GM21576 (cell line): Measurements from ENCODE around the gene GSTA3.
"Not testable (repeated sequence)": the region's sequence is repeated elsewhere in the genome, so short reads cannot be mapped to it uniquely, and the experiment has no call there.

ENCODE experiments used
- ATAC-seq: cut with Tn5 transposase; IDR thresholded peaks from one replicate; pipeline ENCODE4 v1.9.1; 2021; ENCODE audit warnings: mild to moderate bottlenecking, moderate library complexity; ENCODE audit not compliant: unreplicated experiment

Gene GSTA3

DNA sequence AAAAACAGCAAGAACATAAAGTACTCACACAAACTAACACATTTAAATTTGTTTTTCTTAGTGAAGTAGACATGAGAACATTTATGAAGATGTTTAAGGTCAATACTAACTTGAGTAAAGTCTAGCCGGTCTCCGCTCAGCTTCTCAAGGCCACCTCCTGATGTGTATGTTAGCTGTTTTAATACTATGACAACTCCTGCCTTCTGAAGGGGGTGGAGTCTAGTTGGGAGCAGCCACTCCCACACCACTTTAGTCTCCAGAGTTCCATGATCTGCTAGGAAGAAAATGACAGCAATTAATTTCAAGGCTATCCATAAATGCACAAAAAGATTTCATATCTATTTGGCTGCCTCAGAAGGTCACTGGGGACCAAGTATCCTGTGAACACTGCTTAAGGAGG is at the start of gene GSTA3:
TSS of gene GSTA3 (minus strand) at position 168 of the 400 bp plus-strand sequence. CDS start 3,864 bp downstream, outside the sequence.
- ATAC-seq: no peak

DNA sequence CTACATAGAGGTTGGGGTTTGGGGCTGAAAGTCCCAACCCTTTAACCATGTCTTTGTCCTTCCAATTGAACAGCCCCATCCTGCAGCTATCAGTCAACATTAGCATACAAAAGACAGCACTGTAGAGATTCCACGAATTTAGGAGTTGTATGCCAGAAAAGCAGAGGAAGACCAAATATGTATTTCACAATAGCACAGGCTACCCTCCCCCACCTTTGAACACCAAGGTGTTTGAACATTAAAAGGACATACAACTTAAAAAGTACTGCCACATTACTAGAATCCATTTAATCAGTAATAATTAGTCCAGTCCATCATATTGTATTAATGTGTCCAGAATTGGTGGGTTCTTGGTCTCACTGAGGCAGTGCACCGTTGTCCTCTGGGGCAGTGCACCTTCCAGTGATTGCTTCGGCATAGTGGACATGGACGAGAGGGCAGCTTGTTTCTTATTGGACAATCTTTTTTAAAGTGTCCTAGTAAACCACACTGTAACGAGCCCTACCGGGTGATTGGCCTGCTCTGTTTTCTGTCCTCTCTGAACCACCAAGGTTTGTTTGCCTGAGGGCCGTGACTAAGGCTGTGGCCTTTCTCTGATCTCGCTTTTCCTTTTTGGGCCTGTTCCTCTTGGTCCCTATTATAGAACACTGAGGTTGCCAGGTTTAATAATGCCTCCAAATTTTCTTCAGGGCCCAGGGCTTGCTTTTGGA is 49.2 kb upstream of the GSTA3 start:
- no peak for ATAC-seq

DNA sequence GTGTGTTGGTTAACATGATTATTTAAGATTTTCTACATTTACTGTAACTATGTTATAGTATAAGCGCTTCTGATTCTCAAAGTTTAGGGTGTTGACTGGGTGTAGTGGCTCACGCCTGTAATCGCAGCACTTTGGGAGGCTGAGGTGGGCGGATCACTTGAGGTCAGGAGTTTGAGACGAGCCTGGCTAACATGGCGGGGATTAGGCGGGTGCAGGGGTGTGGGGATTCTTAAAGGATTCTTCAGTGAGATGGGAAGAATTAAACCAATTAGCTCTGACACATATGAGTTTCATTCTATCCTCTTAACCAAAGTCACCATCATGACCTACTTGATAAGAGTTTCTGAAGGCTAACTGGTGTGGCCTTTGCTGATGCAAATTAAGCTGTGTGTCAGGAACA is 46.4 kb upstream of the GSTA3 start:
- ATAC-seq: no peak

DNA sequence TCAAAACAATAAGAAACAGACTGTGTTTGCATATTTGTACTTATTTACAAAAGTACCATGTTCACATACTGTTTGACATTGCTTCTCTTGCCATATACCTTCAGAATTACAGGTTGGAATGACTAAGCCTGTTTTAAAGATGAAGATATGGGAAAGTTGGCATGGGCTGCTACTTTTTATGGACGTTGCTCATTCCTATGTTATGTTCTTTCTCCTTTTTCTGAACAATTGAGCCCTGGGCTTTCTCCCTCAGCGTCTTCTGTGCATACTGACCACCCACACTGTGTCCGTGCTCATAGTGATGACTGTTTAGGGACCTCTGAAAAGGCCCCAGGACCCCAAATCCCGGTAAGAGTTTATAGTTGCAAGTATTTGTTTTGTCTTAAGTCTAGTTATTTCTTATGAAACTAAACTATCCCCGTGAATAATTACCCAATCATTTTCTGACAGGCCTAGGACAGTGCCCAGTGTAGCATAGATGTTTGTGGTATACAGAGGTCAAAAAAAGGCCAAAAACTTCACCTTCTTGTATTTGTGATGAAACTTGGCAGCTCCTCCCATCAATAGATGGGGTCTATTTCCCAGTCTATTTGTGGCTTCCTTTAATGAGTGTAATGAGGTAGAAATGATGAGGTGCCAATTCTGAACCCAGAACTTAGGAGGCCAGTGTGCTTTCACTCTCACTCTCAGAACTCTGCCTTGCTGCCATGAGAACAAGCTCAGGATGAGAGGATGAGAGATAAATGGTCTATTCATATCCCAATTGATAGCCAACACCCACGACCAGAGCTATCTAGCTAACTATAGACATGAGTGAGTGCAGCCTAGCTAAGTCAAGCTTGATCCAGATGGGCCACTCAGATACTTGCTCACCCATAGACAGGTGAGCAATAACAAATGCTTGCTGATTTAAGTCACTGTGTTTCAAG is 44.7 kb upstream of the GSTA3 start:
- ATAC-seq: no peak

DNA sequence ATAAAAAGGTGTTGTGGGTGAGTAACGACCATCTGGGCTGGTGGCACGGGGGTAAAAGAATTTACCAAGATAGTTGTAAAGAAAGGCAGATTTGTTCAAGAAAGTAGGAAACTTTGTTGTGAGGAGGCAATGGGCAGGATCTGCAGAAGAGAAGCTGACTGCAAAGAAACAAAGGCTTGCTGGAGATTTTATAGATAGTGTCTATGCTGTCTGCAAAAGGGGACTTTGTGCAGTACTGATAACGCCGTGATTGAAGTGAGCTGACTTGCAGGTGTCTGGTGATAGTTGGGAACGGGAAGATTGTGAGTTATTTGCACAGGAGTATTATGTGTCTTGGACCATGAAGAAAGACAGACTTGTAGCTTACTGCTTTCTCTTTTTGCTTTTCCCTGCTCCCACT is 36.8 kb upstream of the GSTA3 start:
- no peak for ATAC-seq

DNA sequence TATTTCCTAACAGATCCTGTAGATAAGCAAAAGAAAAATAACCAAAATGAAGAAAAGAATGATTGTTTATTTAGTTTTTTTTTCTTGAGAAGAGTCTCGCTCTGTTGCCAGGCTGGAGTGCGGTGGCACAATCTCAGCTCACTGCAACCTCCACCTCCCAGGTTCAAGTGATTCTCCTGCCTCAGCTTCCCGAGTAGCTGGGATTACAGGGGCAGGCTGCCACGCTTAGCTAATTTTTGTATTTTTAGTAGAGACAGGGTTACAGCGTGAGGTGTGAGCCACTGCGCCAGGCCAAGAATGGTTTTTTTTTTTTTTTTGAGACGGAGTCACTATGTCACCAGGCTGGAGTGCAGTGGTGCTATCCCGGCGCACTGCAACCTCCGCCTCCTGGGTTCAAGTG is 33.3 kb upstream of the GSTA3 start:
- ATAC-seq: not testable (repeated sequence)

DNA sequence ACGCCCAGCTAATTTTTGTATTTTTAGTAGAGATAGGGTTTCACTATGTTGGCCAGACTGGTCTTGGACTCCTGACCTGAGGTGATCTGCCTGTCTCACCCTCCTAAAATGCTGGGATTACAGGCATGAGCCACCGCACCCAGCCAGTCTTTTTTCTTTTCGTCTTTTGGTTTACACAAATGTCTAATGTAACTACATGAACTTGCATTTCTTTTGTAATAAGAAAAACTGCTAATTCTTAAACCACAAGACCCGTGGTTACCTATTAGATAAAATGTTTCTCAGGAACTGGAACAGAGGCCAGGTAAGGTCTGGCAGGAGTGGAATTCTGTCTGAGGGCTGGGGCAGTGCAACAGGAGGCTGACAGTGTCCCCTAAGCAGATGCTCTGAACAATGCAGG is 32.7 kb upstream of the GSTA3 start:
- no peak for ATAC-seq

DNA sequence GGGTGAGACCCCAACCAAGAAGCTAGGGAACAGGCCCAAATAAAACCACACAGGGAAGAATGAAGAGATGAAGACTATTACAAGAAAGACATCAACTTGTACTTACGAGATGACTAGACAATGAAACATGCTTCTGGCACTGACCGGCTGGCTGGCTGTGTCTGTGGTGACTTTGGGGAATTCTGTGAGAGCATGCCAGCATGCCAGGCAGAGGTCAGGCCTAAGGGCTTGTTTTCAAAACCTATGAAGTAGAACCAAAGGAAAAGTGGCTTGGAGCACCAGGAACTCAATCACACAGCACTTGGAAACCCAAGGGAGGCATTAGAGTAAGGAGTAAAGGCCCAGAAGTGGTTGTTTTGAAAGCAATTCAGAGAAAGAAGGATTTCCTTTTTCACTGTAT is 28.4 kb upstream of the GSTA3 start:
- no peak for ATAC-seq

DNA sequence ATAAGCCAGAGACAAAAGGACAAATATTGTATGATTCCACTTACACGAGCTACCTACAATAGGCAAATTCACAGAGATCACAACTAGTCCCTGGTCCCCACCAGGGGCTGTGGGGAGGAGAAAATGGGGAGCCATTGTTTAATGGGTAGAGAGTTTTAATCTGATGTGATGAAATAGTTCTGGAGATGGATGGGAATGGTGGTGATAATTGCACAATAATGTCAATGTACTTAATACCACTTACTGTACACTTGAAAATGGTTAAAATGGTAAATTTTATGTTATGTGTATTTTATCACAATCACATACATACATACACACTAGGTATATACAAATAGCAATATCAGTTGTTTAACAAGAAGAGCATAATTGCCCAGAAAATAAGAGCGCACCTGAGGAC is 24.3 kb upstream of the GSTA3 start:
- no peak for ATAC-seq

DNA sequence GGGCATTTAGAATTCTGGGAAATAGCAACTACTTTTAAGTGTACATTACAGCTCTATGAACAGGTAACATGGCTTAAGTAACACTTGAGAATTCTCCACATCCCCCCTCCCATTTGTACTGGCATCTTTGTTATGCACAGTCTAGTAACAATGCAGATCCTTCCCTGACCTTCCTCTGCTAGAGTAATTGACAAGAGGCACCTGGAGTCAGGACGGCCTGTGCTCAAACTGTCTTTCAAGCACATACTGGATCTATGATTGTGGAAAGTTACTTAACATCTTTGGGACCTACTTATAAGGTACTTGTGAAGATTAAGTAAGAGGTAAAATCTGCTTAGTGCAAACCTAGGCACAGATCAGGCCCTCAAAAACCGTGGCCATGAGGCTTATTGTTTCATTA is 21.9 kb upstream of the GSTA3 start:
- no peak for ATAC-seq

DNA sequence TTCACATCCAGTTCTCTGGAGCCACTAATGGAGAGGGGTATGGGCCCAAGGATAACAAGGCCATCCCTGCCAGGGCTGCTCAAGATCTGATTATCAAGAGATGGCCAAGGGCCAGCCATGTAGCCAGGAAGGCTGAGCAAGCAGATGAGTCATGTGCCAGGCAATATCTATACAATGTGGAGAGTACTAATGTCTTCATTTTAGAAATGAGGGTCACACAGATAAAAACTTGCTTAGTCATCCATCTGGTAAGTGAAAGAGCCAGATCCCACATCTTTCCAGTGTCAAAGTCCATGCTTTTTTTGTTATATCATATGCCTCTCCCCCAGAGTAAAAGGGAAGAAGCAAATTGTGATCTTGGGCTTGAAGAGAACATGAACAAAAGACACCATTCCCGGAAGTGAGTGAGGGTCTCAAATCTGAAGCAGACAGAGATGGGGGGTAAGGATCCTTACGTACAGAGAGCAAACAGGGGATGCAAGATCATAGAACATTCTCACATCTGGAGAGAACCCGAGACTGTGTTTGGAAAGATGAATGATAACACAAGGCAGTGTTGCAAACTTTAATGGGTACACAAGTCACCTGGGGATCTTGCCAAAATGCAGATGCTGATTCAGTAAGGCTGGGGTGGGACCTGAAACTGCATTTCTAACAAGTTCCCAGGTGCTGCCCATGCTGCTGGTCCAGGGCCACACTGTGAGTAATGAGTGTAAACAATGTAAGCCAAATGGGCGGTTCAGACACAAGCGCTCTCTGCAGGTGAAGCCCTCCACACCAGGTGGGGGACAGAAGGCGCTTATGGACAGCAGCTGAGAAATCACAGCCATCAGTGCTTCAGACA is 20.0 kb upstream of the GSTA3 start:
- no peak for ATAC-seq

DNA sequence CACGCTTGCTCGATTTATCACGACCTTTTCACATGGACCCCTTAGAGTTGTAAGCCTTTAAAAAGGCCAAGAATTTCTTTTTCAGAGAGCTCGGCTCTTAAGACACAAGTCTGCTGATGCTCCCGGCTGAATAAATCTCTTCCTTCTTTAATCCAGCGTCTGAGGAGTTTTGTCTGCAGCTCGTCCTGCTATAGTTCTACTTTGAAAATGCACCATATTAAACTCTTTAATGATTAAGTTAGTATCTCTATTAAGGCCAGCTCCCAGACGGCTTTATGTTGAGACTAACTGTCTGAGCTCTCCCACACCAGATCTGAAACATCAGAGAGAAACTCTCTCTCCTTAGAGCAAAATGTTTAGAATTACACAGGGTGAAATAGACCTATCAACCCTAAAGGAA is 18.0 kb upstream of the GSTA3 start:
- no peak for ATAC-seq

DNA sequence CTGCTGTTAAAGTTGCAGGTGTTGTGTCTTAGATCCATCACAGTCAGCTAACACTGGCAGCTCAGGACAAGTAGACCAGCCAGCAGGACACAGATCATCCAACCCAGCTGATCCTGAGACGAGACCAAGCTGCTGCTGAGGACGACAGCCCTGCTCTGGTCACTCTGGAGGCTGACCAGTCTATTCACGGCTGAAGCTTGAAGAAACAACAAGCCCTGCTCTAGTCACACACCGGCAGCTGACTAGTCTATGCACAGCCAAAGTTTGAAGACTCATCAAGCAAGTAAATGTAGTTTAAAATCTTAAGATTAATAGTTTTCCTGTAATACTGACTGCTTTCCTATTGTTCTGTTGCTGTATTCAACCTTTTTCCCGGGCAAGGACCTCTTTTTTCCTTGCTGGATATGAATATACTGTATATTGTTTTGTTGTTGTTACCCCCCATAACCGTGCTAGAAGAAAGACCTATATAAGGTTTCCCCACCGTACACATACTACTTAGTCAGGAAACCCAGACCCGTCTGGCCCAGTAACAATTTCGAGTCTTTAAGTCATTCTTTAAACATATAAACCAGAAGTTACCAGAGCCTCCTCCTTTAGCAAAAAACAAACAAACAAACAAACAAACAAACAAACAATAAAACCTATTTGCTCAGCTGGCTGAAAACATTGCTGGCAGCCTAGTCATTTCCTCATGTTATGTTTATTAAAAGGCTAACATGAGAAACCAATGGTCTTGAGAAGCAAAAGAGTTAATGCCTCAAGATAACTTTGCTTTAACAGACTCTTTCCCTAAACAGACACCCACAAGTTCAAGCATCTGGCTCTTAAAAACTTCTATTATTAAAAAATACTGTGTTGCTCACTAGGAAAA is 16.7 kb upstream of the GSTA3 start:
- no peak for ATAC-seq

DNA sequence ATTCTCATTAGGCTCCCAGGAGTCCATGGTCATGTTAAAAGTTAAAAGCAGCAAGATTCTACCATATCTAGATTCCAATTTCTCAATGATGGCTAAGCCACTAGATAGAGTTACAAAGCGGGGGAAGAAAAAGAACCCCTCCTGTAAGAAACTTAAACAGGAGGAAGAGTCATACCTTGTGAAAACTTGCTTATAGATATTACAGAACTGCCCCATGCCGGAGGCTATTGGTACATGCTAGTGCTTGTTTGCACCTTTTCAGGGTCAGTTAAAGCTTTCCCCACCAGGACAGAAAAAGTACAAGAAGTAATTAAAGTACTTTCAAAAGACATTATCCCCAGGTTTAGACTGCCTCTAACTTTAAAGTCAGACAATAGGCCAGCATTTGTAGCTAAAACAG is 15.5 kb upstream of the GSTA3 start:
- no peak for ATAC-seq

DNA sequence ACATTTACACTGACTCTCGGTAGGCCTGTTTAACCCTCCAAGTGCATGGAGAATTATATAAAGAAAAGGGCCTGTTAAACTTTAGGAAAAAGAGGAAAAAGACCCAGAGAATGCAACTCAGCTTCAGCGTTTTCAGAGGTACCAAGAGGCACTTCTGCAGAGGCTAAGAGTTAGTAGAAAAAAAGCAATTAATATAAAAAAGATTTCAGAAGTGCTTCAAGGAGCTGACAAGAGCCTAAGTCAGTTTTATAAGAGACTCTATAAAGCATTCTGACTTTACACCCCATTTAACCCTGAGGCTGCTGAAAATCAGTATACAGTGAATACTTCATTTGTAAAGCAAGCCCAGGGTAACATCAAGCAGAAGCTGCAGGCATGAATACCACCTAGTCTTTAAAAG is 14.2 kb upstream of the GSTA3 start:
- ATAC-seq: not testable (repeated sequence)

DNA sequence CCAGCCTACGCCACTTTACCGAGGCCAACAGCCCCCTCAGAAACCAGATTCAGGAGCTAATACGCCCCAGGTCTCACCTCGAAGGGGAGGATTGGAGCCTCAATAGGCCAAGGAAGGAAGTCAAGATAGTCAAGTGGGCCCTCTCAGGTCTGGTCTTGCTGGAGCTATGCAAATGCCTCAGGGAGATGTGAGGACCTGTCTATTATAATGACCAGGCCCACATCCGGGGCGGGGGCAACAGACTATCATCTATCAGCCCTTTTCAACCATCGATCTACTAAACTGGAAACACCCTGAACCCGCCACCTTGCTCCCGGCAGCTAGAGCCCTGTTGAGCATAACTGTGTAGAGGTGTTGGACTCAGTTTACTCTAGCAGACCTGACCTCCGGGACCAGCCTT is 12.7 kb upstream of the GSTA3 start:
- ATAC-seq: no peak

DNA sequence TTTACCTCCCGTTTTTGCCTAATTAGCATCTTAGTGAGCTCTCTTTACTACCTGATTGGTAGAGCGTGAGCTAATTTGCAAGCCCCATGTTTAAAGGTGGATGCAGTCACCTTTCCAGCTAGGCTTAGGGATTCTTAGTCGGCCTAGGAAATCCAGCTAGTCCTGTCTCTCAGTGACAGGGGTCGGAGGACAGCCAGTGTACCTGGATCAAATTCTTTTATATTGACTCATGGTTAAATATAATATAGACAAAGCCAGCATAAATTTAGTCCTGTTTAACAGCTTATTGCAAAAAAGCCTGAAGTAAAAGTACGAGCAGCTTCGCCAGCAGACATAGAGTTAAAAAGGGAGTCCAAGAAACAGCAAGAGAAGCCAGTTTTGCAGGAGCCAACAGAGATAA is 12.2 kb upstream of the GSTA3 start:
- ATAC-seq: no peak

DNA sequence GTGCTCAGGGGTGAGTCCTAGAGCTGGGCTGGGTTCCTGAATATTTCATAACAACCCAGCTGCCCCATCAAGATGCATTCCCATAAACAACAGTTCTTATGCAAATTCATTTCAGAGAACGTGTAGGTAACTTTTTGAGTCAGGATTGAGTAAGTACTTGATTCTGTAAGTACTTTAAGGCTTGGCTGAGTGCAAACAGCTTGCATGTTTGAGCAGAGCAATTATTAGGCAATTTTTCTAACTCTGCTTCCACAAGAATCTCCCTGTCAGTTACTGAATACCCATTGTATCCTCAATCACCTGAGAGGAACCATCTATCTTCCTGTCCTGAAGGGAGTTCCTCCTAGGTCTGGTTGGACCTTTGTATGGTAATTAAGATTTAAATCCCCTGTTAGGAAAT is 10.0 kb upstream of the GSTA3 start:
- ATAC-seq: not testable (repeated sequence)

DNA sequence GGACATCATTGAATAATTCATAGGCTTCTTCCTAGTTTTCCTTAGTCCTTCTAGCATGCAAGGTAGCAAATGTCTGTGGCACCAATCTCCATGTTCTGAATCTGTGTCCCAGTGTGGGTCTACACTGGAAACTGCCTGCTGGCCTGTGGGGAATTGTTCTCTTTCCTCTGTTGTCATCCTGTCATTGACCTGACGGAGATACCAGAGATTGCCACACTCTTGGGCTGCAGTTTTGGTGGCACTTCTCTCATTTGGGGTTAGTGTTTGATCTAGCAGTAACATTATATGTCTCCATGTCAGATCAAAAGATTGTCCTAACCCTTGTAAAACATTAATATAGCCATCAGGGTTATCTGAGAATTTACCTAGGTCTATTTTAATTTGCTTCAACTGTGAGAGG is 9.3 kb upstream of the GSTA3 start:
- ATAC-seq: not testable (repeated sequence)

DNA sequence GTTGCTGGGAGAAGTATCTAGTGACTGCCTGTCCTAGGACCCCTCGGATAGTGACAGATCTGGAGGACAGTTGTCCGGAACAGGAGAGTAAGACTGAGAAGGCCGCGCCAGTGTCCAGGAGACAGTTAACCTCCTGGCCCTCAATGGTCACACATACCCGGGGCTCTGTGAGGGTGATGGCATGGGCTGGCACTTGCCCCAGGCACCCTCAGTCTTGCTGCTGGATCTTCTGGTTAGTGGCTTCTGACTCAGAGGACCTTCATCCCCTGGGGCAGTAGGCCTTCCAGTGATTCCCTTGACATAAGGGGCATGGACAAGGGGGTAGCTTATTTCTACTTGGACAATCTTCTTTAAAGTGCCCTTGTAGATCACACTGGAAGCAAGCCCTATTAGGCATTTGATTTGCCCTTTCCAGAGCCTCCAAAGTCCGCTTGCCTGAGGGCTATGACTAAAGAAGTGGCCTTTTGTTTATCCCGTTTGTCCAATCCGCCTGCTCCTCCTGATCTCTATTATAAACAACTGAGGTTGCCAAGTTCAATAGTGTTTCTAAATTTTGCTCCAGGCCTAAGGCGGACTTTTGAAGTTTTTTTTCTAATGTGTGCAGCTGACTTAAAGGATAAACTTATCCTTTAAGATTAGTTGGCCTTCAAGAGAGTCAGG is 8.7 kb upstream of the GSTA3 start:
- ATAC-seq: not testable (repeated sequence)
